ENCODE results near the gene LRRC2.

DNA sequence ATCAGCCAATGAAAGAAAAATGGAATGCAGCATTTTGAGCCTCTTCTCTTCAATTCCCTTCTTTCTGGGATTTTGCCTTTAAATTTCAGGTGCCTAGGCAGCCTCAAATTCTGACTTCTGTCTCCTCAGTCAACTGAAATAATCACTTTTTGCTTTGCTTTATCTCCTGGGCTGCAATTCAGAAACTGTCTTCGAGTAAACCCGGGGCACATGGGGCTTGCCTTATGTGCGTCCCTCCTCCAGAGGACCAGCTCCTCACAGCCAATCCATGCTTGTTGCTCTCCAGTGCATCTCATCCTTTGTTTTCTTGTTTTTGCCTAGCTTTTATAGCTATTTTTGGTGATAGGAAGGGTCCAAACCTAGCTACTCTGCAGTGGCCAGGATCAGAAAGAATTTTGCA lies 59.6 kb downstream of the LRRC2 start:
- TF ChIP-seq CTCF (IDR thresholded peaks at IDR 0.05): no peak
- no peak for TF ChIP-seq POLR2A (IDR thresholded peaks at IDR 0.05)
